HEK293 (cell line): ENCODE data around the gene KIAA1191.

Experiments used
- CTCF ChIA-PET: fragments of 350-600 bp; formaldehyde crosslinking; extraction: SDS; loops from one replicate; lab custom pipeline; 2021; ENCODE audit warnings: antibody characterized with exemption; lab: Yijun Ruan, JAX
- POLR2A ChIA-PET: fragments of 300-600 bp; formaldehyde crosslinking; extraction: SDS; loops from one replicate; lab custom pipeline; 2020; ENCODE audit warnings: antibody characterized with exemption, inconsistent platforms; lab: Yijun Ruan, JAX
- H3K27ac ChIP-seq: fragments of 200-500 bp; sonication (Bioruptor generic); 2 replicates; pipeline ENCODE4 v1.5.1; 2014; ENCODE audit warnings: low read depth, low read length, control low read depth, inconsistent platforms; ENCODE audit errors: extremely low read depth
- H3K36me3 ChIP-seq, 2 experiments: fragments of 200-500 bp in 1 of 2; sonication (Bioruptor generic) in 1 of 2; 1 replicate in 1 of 2; 2 replicates in 1 of 2; pipeline ENCODE4 v1.5.1; 2014 to 2017; ENCODE audit warnings: inconsistent platforms in 2 of 2, low read length in 2 of 2; ENCODE audit not compliant: control insufficient read depth in 2 of 2, insufficient read depth in 1 of 2
- H3K4me1 ChIP-seq: fragments of 200-500 bp; sonication (Bioruptor generic); 2 replicates; pipeline ENCODE4 v1.5.1; 2014; ENCODE audit warnings: mild to moderate bottlenecking, low read length, inconsistent platforms; ENCODE audit not compliant: control insufficient read depth, insufficient read depth
- H3K4me3 ChIP-seq: 2 replicates; pipeline ENCODE4 v1.5.1; 2011; ENCODE audit warnings: low read depth, mild to moderate bottlenecking, control low read depth, low read length, moderate library complexity
- H3K9me3 ChIP-seq: fragments of 200-500 bp; sonication (Bioruptor generic); 2 replicates; pipeline ENCODE4 v1.5.1; 2014; ENCODE audit warnings: low read depth, low read length, inconsistent platforms; ENCODE audit not compliant: control insufficient read depth, insufficient read depth
- GFI1B ChIP-seq: fragments of 450-650 bp; formaldehyde crosslinking; IDR thresholded peaks from 2 replicates; pipeline ENCODE4 v1.5.1; 2016; ENCODE audit warnings: missing biosample characterization, missing genetic modification characterization
- GLI2 ChIP-seq: fragments of 450-650 bp; formaldehyde crosslinking; IDR thresholded peaks from 2 replicates; pipeline ENCODE4; 2017; ENCODE audit warnings: missing biosample characterization, missing genetic modification characterization, low read depth, borderline replicate concordance
- GLIS1 ChIP-seq: fragments of 450-650 bp; formaldehyde crosslinking; IDR thresholded peaks from 2 replicates; pipeline ENCODE4 v1.5.1; 2016; ENCODE audit warnings: missing biosample characterization, missing genetic modification characterization
- HOXA7 ChIP-seq: sonication (generic); formaldehyde crosslinking; IDR thresholded peaks from 2 replicates; pipeline ENCODE4 v1.8.1; 2022; ENCODE audit warnings: missing genetic modification reagents, borderline replicate concordance
- KLF1 ChIP-seq: fragments of 450-650 bp; formaldehyde crosslinking; IDR thresholded peaks from 2 replicates; pipeline ENCODE4 v1.5.1; 2016; ENCODE audit warnings: missing biosample characterization, missing genetic modification characterization
- ZBTB17 ChIP-seq: fragments of 450-650 bp; formaldehyde crosslinking; IDR thresholded peaks from 2 replicates; pipeline ENCODE4 v1.5.1; 2016; ENCODE audit warnings: missing biosample characterization, missing genetic modification characterization
- ZBTB20 ChIP-seq: fragments of 450-650 bp; formaldehyde crosslinking; IDR thresholded peaks from 2 replicates; pipeline ENCODE4 v1.5.1; 2016; ENCODE audit warnings: missing biosample characterization, missing genetic modification characterization
- ZNF10 ChIP-seq: fragments of 450-650 bp; formaldehyde crosslinking; IDR thresholded peaks from 2 replicates; pipeline ENCODE4 v1.5.1; 2017; ENCODE audit warnings: missing biosample characterization, missing genetic modification characterization
- ZNF157 ChIP-seq: fragments of 450-650 bp; formaldehyde crosslinking; IDR thresholded peaks from 2 replicates; pipeline ENCODE4 v1.5.1; 2016; ENCODE audit warnings: missing biosample characterization, missing genetic modification characterization
- ZNF23 ChIP-seq: fragments of 450-650 bp; formaldehyde crosslinking; IDR thresholded peaks from 2 replicates; pipeline ENCODE4 v1.5.1; 2016; ENCODE audit warnings: missing biosample characterization, missing genetic modification characterization, borderline replicate concordance
- ZNF341 ChIP-seq: fragments of 450-650 bp; formaldehyde crosslinking; IDR thresholded peaks from 2 replicates; pipeline ENCODE4; 2016; ENCODE audit warnings: low read depth, missing biosample characterization, missing genetic modification characterization
- ZNF449 ChIP-seq: fragments of 450-650 bp; formaldehyde crosslinking; IDR thresholded peaks from 2 replicates; pipeline ENCODE4 v1.5.1; 2017; ENCODE audit warnings: missing biosample characterization, mild to moderate bottlenecking, missing genetic modification characterization, moderate library complexity
- ZNF514 ChIP-seq: fragments of 450-650 bp; formaldehyde crosslinking; IDR thresholded peaks from 2 replicates; pipeline ENCODE4 v1.5.1; 2016; ENCODE audit warnings: missing biosample characterization, missing genetic modification characterization
- ZNF518A ChIP-seq: fragments of 450-650 bp; formaldehyde crosslinking; conservative IDR thresholded peaks from 2 replicates; pipeline ENCODE4 v1.5.1; 2016; ENCODE audit warnings: low read depth, missing biosample characterization, missing genetic modification characterization
- ZNF626 ChIP-seq: fragments of 450-650 bp; sonication (Bioruptor Pico); formaldehyde crosslinking; IDR thresholded peaks from 2 replicates; pipeline ENCODE4 v1.5.1; 2018; ENCODE audit warnings: missing biosample characterization, missing genetic modification characterization, inconsistent platforms
- ZNF670 ChIP-seq: fragments of 450-650 bp; formaldehyde crosslinking; IDR thresholded peaks from 2 replicates; pipeline ENCODE4 v1.5.1; 2016; ENCODE audit warnings: missing biosample characterization, missing genetic modification characterization, low read depth
- ZNF692 ChIP-seq: fragments of 450-650 bp; formaldehyde crosslinking; IDR thresholded peaks from 2 replicates; pipeline ENCODE4 v1.5.1; 2016; ENCODE audit warnings: missing biosample characterization, missing genetic modification characterization
- ZNF704 ChIP-seq: fragments of 450-650 bp; formaldehyde crosslinking; IDR thresholded peaks from 2 replicates; pipeline ENCODE4 v1.5.1; 2016; ENCODE audit warnings: missing biosample characterization, missing genetic modification characterization
- ZXDB ChIP-seq: fragments of 450-650 bp; formaldehyde crosslinking; IDR thresholded peaks from 2 replicates; pipeline ENCODE4 v1.5.1; 2016; ENCODE audit warnings: missing biosample characterization, missing genetic modification characterization
- TF ChIP-seq, protein P1 (sequence below): fragments of 450-650 bp; IDR thresholded peaks from 2 replicates; pipeline ENCODE4 v1.5.1; 2018; ENCODE audit warnings: missing biosample characterization, missing genetic modification characterization

KIAA1191 gene

GRCh38 chr5:176366232-176366894 is 4.8 kb upstream of the KIAA1191 start:
- CTCF ChIA-PET, result interaction anchor here (0.7 kb wide), 1 partner anchor 804 kb away, joined by 3 read pairs; no protein-coding TSS in a partner anchor

DNA sequence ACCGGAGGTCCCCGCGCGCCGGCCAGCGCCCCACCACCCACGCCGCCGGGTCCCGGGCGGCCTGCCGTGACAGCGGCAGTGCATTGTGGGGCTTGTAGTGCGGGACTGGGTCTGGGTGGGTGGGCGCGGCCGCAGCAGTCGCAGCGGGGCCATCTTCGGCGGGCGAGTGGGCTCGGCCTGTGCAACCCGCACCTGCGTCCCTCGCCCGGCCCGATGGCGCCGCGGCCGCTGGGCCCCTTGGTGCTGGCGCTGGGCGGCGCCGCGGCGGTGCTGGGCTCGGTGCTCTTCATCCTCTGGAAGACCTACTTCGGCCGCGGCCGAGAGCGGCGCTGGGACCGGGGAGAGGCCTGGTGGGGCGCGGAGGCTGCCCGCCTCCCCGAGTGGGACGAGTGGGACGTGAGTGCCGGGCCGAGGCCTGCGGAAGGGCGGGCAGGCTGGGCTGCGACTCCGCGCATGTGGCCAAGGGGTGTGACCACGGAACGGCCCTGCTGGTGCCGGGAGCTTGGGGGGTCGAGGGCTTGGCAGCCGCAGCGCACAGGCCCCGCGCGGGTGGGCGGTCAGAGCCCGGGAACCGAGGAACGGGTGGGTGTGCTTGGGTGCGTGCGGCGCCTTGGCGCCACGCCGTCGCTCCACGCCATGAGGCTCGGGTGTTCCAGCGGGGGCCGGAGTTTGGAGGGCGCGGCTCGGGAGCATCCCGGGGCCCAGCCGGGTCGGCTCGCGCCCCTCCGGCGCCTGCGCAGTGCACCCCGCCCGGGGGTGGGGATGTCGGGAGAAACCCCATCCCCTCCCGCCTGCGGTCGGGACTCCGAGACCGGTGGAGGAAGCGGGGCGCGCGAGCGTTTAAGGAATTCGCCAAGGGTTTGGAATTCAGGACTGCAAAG is 4.0 kb upstream of the KIAA1191 start, which contains the start of gene ARL10:
Gene ARL10, plus strand, starts transcription at position 137 of the 881 bp plus-strand sequence. Its CDS starts 77 bp downstream, at position 214.
- peak within 1 kb of the TSS; percentile 60; the same call in 1 of the 2 replicates for H3K27ac ChIP-seq
- POLR2A ChIA-PET, result no interaction called here
- CTCF ChIA-PET, result no interaction called here
- TF ChIP-seq ZNF704 (tag by site-specific recombination), result no peak
- TF ChIP-seq ZNF10 (tag by site-specific recombination), result peak; percentile 76
- peak; percentile 69 for TF ChIP-seq ZNF341 (tag by site-specific recombination)
- 0 out of 2 replicates have a peak, but pooled peaks have one; percentile 5 for TF ChIP-seq ZXDB
- no peak for TF ChIP-seq GLI2
- peak; percentile 13; the same call in 1 of the 2 replicates for TF ChIP-seq ZNF692 (tag by site-specific recombination)
- TF ChIP-seq, protein P1, sequence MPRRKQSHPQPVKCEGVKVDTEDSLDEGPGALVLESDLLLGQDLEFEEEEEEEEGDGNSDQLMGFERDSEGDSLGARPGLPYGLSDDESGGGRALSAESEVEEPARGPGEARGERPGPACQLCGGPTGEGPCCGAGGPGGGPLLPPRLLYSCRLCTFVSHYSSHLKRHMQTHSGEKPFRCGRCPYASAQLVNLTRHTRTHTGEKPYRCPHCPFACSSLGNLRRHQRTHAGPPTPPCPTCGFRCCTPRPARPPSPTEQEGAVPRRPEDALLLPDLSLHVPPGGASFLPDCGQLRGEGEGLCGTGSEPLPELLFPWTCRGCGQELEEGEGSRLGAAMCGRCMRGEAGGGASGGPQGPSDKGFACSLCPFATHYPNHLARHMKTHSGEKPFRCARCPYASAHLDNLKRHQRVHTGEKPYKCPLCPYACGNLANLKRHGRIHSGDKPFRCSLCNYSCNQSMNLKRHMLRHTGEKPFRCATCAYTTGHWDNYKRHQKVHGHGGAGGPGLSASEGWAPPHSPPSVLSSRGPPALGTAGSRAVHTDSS (tag by site-specific recombination), result no peak
- peak; percentile 93 for TF ChIP-seq ZNF449
- TF ChIP-seq KLF1, result peak; percentile 26; the same call in 1 of the 2 replicates
- peak; percentile 96 for TF ChIP-seq ZBTB20 (tag by site-specific recombination)

More at GRCh38 chr5:176366232-176366894, 4.8 kb upstream of the KIAA1191 start:
- H3K36me3 ChIP-seq, result peaks cover 7 to 45% of the 10 kb centered on the region in 2 experiments; a peak in 2 of 3 replicates
- H3K27ac ChIP-seq, result no peak overlapping the region
- no peaks in the 10 kb centered on the region for H3K4me1 ChIP-seq
- no peaks in the 10 kb centered on the region for H3K9me3 ChIP-seq
- TF ChIP-seq ZNF23 (tag by site-specific recombination), result no peak
- TF ChIP-seq ZNF670 (tag by site-specific recombination), result no peak
- TF ChIP-seq ZNF518A (tag by site-specific recombination), result no peak
- TF ChIP-seq ZNF157, result no peak
- no peak for TF ChIP-seq GFI1B (tag by site-specific recombination)
- TF ChIP-seq HOXA7 (CRISPR knock-in tag), result no peak
- TF ChIP-seq ZNF626 (tag by site-specific recombination), result no peak
- no peak for TF ChIP-seq ZNF514
- TF ChIP-seq GLIS1, result no peak
- no peak for TF ChIP-seq ZBTB17 (tag by site-specific recombination)
- TF ChIP-seq, all 188 proteins: peak for 0
- POLR2A ChIA-PET, result no interaction called here
- H3K4me3 ChIP-seq, result peak overlapping the region; percentile 60

More for the DNA sequence above, 4.0 kb upstream of the KIAA1191 start, which contains the start of gene ARL10:
- no peaks in the 10 kb centered on the region for H3K4me1 ChIP-seq
- peak within 1 kb of the TSS; percentile 60 for H3K4me3 ChIP-seq
- no peaks in the 10 kb centered on the region for H3K9me3 ChIP-seq
- H3K36me3 ChIP-seq, result peaks cover 4 to 37% of the 10 kb centered on the region in 2 experiments; a peak in 2 of 3 replicates
